ENCODE results near the gene GLB1L3.

Gene GLB1L3

GRCh38 chr11:134346101-134346975 is 70.2 kb downstream of the GLB1L3 start:
- DNase-seq = no peak

DNA sequence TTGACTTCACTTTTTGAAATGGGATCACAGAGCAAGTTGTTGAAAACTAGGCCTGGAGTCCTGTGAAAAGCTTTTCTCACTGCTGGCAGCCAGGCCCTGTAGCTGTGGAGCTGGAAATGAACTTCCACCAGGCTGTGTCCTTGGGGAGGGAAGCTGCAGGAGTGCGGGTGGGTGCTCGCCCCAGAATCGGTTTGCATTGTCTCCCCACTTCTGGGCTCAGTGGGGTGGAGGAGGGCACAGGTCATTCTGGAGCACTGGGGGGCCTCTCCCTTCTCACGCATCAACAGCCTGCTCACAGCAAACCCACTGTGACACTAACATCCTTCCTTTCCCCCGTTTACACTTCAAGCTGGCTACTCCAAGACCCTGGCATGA is 70.8 kb downstream of the GLB1L3 start:
- no peak for DNase-seq

DNA sequence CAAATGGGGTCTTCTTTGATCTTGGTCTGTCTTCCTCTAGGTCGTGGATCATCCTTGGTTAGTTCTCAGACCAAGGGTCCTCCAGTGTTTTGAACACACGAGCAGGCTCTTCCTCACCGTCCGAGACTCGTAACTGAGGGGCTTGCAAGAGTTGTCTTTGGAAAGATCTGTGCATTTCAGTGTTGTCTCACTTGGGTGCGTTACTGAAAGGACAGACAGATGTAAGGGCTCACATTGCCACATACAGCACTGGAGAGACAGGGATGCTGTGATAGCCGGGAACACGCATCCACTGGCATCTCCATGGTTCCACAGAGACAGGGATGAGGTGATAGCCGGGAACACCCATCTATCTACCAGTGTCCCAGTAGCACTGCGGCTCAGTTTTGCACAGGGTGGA is 71.3 kb downstream of the GLB1L3 start:
- no peak for DNase-seq

DNA sequence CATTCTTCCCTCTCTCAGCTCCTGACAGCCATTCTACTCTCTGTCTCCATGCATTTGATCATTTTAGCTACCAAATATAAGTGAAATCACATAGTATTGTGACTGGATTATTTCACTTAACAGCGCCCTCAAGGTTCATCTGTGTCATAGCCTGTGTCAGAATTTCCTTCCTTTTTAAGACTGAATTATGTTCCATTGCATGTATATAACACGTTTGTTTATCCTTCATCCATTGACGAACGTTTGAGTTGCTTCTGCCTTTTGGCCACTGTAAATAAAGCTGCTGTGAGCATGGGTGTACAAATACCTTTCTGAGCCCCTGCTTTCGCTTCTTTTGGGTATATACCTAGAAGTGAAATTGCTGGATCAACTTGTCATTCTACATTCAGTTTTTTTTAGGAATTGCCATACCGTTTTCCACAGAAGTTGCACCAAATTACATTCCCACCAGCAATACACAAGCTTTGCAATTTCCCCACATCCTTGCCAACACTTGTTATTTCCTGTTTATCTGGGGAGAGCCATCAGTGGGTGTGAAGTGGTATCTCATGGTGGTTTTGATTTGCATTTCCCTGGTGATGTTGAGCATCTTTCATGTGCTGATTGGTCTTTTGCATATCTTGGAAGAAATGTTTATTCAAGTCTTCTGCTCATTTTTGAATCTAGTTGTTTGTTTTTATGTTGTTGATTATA is 73.1 kb downstream of the GLB1L3 start:
- DNase-seq = no peak

- DNase-seq = no peak
Observed at GRCh38 chr11:134349802-134350355, 73.7 kb downstream of the GLB1L3 start.

DNA sequence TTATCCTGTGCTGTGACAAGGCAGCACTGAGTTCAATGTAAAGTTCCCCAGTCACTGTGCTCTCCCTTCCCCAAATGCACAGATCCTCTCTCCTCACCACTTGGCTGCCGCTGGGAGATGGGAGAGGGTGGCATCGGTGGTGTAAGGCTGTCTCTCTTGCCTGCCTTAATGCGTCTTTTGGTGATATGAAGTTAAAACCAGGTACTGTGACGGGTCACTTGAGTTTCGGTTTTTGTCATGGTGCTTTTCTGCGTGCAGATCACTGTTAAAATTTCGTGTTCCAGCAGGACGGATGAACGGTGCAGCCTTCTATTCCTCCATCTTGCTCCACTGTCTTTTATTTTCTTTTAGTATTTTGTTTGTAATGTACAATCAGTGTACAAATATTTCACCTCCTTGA is 74.2 kb downstream of the GLB1L3 start:
- DNase-seq = no peak

GRCh38 chr11:134352111-134352510 is 75.9 kb downstream of the GLB1L3 start:
- DNase-seq = no peak

DNA sequence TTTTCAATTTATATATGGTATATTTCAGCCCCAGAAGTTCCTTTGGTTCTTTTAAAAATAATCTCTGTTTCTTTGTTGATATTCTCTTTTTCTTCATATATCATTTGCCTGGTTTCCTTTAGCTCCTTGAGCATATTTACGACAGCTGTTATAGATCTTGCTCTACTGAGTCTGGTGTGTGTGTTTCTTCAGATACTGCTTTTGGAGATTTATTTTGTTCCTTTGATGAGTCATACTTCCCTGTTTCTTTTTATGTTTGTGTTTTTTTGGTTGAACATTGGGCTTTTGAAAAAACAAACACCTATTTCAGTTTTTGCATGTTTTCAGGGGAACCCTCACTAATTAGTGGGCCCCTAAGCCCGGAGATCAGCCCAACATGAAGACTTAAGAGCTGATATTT is 79.0 kb downstream of the GLB1L3 start:
- DNase-seq = no peak

- DNase-seq = no peak
Observed at GRCh38 chr11:134355656-134356055, 79.5 kb downstream of the GLB1L3 start.

- DNase-seq = no peak
Observed at GRCh38 chr11:134356656-134357544, 80.7 kb downstream of the GLB1L3 start.

DNA sequence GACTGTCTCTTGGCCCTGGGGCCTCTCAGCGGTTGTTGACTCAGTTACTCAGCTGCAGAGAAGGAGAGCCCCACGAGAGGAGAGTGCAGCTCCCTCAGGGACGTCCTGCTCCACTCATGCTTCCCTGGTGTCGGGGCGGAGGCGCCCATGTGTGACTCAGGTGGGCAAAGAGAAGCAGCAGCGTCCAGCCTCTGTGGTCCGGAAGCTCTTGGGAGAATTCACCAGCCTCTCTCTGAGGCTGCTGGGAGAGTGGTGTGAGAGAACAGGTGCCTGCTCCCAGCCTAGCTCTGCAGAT is 81.3 kb downstream of the GLB1L3 start:
- DNase-seq = no peak

DNA sequence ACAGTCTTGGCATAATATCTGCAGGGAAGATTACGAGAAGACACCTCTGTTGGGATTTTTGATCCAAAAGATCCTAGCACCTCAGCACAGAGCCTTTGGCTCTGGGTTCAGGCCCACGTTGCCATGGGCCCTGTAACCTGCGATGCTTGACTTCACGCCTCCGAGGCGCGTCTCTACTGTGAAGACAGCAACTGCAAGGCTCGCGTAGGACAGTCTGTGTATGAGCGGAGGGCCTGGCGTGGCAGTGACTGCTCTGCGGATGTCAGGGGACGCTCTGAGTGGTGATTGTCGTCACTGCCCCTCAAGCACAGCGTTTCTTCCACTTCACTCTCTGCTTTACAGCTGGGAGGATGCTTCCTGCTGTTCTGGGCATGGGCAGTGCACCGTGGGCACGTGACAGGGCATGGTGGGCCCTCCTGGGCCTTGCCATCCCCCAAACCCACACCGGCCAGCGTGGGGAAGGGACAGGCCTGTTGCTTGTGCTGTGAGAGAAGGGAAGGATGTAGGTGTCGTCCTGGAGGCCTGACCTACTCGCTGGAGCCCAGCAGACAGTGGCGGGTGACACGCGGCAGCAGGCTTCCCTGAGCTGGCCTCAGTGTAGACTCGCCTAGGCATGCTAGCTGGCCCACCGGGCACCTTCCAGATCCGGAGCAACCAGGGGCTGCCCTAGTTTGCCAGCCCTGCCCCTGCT is 82.1 kb downstream of the GLB1L3 start:
- no peak for DNase-seq

GRCh38 chr11:134358856-134359490 is 82.8 kb downstream of the GLB1L3 start:
- no peak for DNase-seq

DNA sequence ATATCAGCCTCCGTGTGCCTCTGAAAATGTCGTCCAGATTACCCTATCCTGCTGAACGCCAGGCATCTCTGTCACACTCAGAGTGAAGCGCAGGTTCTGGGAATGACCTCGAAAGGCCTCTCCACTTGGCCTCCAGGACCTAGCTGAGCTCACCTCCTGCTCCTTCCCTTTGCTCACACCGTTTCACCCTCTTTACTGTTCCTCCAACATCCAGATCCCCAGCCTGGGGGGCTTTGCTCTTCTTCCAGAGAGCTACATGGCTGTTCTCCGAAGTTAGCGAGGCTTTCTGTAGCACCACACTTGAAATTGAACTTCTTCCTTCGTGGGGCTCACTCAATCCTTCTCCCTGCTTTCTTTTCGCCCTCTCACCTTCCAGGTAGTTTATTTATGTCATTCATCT is 83.5 kb downstream of the GLB1L3 start:
- DNase-seq = no peak

DNA sequence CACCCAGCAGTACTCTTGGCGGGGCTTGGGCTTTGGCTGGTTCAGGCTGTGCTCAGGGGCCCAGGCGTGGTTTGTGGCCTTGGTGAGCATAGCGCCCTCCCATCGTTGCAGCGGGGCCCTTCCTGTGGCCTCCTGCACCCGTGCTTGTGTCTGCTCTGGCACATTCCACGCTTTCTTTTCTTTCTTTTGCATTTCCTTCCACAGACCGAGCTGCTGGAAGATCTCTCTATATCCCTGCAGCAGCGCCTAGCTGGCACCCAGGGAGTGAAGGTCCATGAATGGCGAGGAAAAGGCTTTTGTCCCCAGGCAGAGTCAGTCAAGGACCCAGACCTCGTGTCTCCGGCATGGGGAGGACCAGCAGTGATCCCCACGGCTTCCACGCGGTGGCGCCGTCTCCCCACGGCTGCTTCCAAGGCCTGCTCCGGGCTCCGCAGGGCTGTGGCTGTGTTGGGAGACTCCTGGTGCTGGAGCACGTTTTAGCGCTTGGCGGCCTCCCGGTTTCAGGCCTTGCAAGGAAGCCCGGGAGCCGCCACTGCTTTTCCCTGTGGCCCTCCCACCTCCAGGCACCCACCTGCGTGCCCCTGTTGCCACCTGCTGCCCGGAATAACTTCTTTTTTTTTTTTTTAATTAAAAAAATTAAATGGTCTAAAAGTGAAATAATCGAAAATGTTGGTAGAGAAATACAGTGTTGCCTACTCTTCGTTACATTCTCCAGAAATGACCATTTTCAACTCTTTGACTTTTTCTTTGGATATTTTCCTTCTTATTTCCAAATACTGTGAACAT is 84.1 kb downstream of the GLB1L3 start:
- peak; percentile 79 for DNase-seq

GRCh38 chr11:134361661-134362060 is 85.5 kb downstream of the GLB1L3 start:
- DNase-seq = peak; percentile 63

DNA sequence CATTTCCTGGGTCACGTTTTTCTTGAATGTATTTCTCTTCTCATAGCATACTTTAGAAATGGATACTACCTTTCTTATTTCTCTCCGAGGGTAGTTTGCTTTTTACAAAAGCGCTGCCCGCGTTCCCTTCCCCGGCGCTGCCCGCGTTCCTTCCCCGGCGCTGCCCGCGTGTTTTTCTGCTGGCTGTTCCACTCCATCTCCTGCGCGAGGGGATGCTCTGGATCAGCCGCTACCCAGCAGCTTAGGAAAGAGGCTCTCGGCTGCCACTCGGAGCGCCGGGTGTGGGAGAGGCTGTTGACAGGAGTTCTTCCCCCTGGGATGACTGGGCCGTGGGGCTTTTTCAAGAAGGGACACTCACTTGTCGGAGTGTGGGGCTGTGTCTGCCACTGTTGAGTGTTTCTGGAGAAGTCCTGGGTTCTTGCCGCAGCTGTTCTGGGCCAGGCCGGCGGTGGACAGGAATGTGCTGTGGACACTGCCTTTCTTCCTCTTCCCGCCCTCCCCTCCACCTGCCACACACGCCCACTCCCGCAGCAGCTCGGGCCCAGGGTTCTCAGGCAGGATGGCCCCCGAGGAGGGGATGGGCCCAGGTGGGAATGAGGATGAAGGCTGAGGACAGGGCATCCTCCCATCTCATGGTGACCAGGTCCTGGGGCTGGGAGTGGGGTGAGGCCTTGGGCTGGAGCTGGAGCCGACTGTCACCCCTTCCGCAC is 86.2 kb downstream of the GLB1L3 start:
- no peak for DNase-seq

GRCh38 chr11:134363161-134363560 is 87.0 kb downstream of the GLB1L3 start:
- no peak for DNase-seq

DNA sequence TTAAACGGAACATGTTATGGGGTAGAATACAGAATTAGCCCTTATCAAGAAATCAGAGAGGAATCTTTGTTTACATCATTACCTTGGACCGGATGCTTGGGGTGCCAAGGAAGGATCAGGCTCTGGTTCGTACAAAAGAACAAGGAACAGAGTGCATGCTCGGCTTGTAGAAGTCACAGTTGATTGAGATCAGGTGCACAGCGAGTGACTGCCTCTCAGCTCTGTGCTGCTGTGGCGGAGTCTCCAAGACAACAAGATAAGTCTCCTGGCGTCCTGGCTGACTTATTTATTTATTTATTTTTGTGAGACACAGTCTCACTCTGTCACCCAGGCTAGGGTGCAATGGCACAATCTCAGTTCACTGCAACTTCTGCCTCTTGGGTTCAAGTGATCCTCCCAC is 87.4 kb downstream of the GLB1L3 start:
- DNase-seq = no peak

- no peak for DNase-seq
Observed at GRCh38 chr11:134364261-134364660, 88.1 kb downstream of the GLB1L3 start.
